C1 segment of cervical spinal cord (tissue), 14 donors: ENCODE results near the gene PRSS57.

ENCODE experiments used
- DNase-seq, 14 donors: peaks; one replicate each; lab custom pipeline; 2025; lab: John Stamatoyannopoulos, UW

Gene PRSS57

GRCh38 chr19:694481-695351 is 536 bp downstream of the PRSS57 start:
- DNase-seq, result no peak

DNA sequence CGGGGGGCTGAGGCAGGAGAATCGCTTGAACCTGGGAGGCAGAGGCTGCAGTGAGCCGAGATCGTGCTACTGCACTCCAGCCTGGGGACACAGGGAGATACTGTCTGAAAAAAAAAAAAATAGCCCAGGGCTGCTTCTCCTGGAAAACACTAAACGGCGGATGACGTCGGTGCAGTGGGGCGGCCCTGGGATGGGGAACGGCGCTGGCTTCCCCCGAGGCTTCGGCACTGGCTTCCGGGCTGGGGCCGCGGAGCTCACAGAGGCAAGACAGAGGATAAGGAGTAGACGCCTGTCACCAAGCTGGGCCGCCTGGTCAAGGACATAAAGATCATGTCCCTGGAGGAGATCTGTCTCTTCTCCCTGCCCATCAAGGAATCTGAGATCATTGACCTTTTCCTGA is 5.0 kb downstream of the PRSS57 start:
- no peak for DNase-seq

DNA sequence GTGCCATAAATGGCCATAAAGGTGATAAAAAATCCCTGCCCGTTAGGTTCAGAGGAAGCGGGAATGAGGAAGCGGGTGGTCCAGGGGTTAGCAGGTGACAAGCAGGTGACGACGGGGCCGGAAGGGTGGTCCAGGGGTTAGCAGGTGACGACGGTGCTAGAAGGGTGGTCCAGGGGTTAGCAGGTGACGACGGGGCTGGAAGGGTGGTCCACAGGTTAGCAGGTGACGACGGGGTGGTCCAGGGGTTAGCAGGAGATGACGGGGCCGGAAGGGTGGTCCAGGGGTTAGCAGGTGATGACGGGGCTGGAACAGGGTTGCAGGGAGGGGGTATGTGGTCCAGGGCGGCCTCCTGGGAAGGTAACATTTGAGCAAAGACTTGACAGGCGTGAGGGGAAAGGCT is 6.3 kb downstream of the PRSS57 start:
- DNase-seq, result no peak

GRCh38 chr19:688214-688613 is 7.0 kb downstream of the PRSS57 start:
- DNase-seq, result no peak

DNA sequence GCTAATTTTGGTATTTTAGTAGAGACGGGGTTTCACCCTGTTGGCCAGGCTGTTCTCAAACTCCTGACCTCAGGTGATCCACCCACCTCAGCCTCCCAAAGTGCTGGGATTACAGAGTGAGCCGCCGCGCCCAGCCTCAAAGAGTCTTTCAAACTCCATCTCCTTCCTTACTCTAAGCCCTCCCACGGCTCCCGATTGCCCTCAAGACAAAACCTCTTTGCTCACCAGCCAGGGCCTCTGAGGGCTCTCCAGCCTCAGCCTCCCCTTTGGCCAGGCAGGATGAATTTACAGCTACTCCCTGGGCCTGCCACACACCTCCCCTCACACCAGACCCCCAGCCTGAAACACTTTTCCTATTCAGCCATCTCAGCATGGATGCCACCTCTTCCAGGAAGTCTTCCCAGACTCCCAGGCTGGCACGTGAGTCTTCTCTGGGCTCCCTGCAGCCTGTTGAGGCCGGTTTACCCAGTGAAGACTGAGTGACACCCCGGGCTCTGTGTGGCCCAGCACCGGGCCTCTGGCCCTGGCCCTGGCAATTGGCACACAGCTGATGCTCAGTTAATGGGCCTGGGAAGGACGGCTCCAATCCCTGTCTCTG is 7.6 kb downstream of the PRSS57 start:
- DNase-seq, result no peak

DNA sequence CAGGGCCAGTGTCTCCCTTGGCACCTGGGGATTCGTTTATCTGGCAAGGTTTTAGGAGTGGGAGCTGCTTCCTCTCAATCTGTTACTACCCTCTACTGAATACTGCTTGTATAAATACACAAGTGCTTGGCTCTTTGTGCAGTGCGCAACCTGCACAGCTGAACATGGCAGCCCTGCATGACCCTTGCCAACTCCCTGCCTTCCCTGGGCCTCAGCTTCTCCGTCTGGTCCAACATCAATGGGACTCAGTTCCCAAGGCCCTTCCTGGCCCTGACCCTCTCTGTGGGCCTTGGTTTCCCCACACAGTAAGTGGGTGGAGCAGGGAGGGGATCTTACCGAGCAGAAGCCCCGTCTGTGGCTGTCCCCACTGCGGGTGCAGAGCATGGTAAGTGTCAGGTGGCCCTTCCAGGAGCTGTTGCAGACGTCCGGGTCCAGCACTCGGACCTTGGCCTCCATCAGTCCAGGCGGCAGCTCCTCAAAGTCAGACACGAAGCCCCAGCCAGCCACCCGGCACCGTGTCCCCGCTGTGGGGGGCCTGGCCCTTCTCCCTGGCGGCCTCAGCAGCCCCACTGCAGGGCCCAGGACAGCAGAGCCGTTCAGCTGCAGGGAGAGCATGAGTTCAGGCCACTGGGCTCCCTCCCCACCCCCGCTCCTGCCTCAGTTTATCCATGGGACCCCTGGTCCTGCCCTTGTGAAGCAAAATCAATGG is 8.5 kb downstream of the PRSS57 start:
- no peak for DNase-seq

DNA sequence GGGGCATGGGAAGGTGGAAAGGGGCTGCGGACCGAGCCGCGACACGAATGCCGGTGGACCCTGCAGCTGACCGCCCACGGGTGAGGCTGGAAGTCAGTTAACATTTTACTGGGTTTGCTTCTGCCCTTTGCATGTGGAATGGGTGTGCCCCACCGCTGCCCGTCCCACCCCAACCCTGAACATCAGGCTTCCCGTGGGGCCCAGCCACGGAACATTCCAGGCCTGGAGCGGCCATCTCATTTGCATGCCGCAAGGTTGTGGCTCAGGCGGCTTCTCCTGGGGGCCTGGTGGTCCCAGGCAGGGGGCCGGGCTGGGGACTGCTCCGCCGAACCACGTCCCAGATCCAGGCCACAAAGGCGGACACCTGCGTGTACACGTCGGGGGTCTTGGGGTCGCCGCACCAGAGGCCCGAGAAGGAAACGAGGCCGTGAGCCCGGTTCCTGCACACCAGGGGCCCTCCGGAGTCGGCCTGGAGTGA is 9.8 kb downstream of the PRSS57 start:
- DNase-seq, result no peak

- no peak for DNase-seq
These were observed 12.5 kb downstream of the PRSS57 start for GRCh38 chr19:682678-683320.

DNA sequence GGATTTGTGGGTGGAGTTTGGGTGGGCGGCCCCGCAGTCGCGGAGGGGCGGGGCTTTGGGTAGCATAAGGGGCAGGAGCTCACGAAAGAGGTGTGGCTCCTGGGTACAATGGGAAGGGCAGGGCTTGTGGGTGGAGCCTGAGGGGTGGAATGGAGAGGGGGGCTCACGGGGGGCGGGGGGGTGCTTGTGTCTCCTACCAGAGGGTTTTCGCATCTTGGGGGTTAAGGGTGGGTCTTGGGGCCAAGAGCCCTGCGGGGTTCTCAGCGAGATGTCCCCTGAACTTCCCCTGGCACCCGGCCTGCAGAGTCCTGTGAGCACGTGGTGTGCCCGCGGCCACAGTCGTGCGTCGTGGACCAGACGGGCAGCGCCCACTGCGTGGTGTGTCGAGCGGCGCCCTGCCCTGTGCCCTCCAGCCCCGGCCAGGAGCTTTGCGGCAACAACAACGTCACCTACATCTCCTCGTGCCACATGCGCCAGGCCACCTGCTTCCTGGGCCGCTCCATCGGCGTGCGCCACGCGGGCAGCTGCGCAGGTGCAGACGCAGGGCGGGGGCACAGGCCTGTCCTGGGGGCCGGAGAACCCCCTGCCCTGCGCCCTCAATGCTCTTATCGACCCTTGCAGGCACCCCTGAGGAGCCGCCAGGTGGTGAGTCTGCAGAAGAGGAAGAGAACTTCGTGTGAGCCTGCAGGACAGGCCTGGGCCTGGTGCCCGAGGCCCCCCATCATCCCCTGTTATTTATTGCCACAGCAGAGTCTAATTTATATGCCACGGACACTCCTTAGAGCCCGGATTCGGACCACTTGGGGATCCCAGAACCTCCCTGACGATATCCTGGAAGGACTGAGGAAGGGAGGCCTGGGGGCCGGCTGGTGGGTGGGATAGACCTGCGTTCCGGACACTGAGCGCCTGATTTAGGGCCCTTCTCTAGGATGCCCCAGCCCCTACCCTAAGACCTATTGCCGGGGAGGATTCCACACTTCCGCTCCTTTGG is 13.9 kb downstream of the PRSS57 start:
- DNase-seq, result peak in 1 of 14 donors; percentile 72

DNA sequence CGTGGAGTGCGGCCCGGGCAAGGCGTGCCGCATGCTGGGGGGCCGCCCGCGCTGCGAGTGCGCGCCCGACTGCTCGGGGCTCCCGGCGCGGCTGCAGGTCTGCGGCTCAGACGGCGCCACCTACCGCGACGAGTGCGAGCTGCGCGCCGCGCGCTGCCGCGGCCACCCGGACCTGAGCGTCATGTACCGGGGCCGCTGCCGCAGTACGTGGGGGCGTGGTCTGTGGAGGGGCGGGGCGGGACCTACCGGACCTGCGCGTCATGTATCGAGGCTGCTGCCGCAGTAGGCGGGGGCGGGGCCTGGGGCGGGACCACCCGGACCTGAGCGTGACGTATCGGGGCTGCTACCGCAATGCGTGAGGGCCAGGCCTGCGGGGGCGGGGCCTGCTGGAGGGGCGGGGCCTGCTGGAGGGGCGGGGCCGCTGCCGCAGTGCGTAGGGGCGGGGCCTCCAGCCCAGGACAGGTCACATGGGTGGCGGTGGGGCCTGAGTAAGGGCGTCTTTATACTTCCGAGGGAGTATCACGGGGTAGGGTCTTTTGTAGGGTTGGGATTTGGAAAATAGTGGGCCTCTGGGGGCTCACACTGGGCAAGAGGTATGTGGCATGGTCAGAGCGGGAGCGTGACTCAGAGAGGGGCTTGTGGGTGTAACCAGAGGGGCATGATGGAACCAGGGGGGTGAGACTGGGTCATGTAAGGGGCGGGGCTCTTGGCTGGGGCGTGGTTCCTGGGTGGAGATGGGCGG is 14.8 kb downstream of the PRSS57 start:
- peak; percentile 84 to 99 (median 97) for DNase-seq

GRCh38 chr19:679418-680286 is 15.6 kb downstream of the PRSS57 start:
- peak in 9 of 14 donors; percentile 30 to 80 (median 62) for DNase-seq

- DNase-seq, result no peak
These were observed 16.4 kb downstream of the PRSS57 start for GRCh38 chr19:678791-679388.

DNA sequence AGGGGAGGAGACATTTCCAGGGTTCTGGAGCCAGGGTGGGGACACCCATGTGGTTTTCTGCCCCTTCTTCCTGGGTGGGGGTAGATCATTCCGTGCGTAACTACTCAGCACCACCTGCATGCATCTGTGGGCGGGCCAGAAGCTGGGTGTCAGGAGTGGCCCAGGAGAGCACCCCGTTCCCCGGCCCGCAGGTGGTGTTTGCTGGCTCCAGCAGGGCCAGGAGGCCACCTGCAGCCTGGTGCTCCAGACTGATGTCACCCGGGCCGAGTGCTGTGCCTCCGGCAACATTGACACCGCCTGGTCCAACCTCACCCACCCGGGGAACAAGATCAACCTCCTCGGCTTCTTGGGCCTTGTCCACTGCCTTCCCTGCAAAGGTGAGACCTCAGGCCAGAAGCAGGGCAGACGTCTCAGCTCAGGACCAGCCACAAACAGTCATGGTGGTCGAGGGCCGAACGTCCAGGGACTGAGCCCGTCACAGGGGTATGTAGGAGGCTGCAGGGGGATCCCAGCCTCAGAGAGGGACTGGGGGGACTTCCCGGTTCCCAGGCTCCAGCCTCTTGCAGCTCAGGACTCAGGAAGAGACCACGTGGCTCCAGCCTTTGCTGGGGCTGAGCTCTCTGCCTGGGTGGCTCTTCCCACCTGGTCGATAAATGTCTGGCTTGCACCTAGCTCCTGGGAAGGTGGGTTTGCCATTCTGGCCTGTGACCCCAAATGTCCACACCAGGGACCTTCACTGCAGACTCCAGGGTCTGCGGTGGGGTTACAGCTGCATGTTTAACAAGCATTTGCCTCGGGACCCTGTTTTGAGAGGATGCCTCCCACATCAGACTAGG is 17.4 kb downstream of the PRSS57 start:
- no peak for DNase-seq

DNA sequence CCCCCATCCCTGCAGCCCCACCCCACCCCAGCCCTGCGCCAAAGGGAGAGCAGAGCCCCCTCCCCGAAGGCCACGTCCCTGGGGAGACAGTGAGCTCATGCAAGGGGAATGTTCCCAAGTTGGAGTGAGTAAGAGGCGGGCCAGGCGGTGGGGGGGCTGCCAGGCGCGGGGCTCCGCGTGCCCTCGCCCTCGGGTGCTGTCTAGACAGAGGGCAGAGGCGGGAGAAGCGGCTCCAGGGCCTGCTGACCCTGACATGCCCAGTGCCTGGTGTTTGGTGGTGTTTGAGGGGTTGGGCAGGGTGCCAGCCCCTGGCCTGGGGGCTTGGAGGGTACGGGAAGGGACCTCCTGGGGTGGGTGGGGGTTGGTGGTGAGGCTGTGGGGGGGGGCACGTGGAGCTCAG is 18.1 kb downstream of the PRSS57 start:
- DNase-seq, result peak in 4 of 14 donors; percentile 12 to 53 (median 16)

GRCh38 chr19:676339-677105 is 18.7 kb downstream of the PRSS57 start, which contains the start of gene FSTL3:
Gene FSTL3, plus strand, starts transcription at chr19:676392. Its CDS starts 32 bp downstream, at chr19:676424.
- no peak for DNase-seq

- no peak for DNase-seq
These were observed 19.3 kb downstream of the PRSS57 start for GRCh38 chr19:676007-676338.
